GM18873 (cell line): ENCODE data around the gene CDK5R1.

Experiments used
- ATAC-seq: cut with Tn5 transposase; IDR thresholded peaks from one replicate; pipeline ENCODE4 v1.9.1; 2021; ENCODE audit warnings: mild to moderate bottlenecking, moderate library complexity, moderate number of reproducible peaks; ENCODE audit not compliant: unreplicated experiment, low FRiP score

CDK5R1 gene

GRCh38 chr17:32536736-32537643 is 50.2 kb downstream of the CDK5R1 start:
- no peak for ATAC-seq
